Nephron (organoid): Measurements from ENCODE around the gene KLHL29.

ENCODE experiments used
- H3K27ac Mint-ChIP-seq, 3 experiments: 2 replicates each; pipeline ENCODE4 v1.8.0; 2020; ENCODE audit warnings: mixed read lengths in 3 of 3, mild to moderate bottlenecking in 2 of 3, moderate library complexity in 1 of 3
- H3K27me3 Mint-ChIP-seq: 2 replicates; pipeline ENCODE4 v1.8.0; 2021; ENCODE audit warnings: low read depth, mild to moderate bottlenecking, moderate library complexity, mixed read lengths
- H3K36me3 Mint-ChIP-seq: 2 replicates; pipeline ENCODE4 v1.8.0; 2020; ENCODE audit warnings: low read depth, mixed read lengths
- H3K4me1 Mint-ChIP-seq: 2 replicates; pipeline ENCODE4 v1.8.0; 2020; ENCODE audit warnings: mixed read lengths
- H3K4me3 Mint-ChIP-seq, 3 experiments: 2 replicates each; pipeline ENCODE4 v1.8.0; 2020; ENCODE audit warnings: mild to moderate bottlenecking in 3 of 3, mixed read lengths in 3 of 3, moderate library complexity in 2 of 3
- H3K9me3 Mint-ChIP-seq: 2 replicates; pipeline ENCODE4 v1.8.0; 2020; ENCODE audit warnings: mixed read lengths
- TF ChIP-seq, protein P1 (sequence below), 3 experiments: fragments of 200-600 bp; sonication (generic); IDR thresholded peaks; one replicate each; pipeline ENCODE4 v1.5.0; 2021; ENCODE audit warnings: antibody characterized with exemption in 3 of 3; ENCODE audit not compliant: unreplicated experiment in 3 of 3

Gene KLHL29

DNA sequence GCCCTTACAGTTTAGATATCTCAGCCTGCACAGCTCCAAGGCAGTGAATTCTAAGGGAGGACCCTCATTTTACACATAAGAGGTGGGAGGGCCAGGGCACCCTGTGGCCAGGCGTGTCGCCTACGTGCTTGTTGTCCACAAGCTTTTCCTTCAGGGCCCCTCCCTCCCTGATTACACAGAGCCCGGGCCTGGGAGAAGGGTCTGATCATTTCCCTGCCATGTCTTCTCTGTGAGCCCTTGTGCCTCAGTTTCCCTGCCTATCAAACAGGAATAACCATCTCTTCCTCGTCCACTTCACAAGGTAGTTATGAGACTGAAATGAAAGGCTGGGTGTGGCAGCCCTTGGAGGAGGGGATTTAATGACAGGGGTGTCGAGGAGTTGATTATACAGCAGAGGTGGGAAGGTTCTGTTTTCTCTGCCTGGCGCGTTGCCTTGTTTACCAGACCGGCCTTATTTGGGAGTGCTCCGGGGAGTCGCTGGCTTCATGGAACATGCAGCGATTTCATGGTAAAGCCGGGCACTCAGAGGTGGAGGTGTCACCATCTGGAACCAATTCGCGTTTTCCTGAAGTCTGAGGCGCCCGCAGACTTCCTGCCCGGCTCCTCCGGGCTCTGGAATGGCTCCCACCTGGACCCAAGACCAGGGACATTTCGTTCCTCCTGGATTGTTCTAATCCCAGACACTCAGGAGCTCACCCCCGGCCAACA, 208.9 kb downstream of the KLHL29 start:
- H3K4me1 Mint-ChIP-seq = peaks cover 78% of the 10 kb centered on the region
- peaks cover 26% of the 10 kb centered on the region for H3K27me3 Mint-ChIP-seq
- H3K9me3 Mint-ChIP-seq = no peaks in the 10 kb centered on the region
- H3K4me3 Mint-ChIP-seq = peak overlapping the region in 2 of 3 experiments; percentile 12 to 65
- TF ChIP-seq, protein P1, sequence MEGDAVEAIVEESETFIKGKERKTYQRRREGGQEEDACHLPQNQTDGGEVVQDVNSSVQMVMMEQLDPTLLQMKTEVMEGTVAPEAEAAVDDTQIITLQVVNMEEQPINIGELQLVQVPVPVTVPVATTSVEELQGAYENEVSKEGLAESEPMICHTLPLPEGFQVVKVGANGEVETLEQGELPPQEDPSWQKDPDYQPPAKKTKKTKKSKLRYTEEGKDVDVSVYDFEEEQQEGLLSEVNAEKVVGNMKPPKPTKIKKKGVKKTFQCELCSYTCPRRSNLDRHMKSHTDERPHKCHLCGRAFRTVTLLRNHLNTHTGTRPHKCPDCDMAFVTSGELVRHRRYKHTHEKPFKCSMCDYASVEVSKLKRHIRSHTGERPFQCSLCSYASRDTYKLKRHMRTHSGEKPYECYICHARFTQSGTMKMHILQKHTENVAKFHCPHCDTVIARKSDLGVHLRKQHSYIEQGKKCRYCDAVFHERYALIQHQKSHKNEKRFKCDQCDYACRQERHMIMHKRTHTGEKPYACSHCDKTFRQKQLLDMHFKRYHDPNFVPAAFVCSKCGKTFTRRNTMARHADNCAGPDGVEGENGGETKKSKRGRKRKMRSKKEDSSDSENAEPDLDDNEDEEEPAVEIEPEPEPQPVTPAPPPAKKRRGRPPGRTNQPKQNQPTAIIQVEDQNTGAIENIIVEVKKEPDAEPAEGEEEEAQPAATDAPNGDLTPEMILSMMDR (IDR thresholded peaks at IDR 0.05; ENCODE audit: unreplicated experiment in 3 of 3) = no peak
- H3K36me3 Mint-ChIP-seq = no peaks in the 10 kb centered on the region
- peak overlapping the region; percentile 65 to 89 (median 70) for H3K27ac Mint-ChIP-seq

DNA sequence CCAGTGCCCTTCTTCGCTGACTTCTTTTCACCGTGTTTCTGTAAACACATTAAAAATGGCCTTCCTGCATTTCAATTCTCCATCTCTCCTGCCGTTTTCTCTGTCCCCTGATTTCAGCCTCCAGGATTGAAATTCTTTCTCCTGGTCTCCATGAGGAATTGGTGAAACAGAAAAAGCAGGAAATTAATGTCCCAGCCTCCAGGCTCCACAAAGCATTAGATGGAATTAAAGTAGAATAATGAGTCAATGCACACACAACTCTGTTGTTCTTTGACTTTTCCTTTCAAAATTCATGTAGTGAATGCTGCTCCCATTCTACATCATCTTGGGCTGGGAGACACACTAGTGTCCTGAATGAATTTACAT, 209.5 kb downstream of the KLHL29 start:
- H3K9me3 Mint-ChIP-seq = no peaks in the 10 kb centered on the region
- H3K27ac Mint-ChIP-seq = peak overlapping the region; percentile 62 to 89 (median 70)
- TF ChIP-seq, protein P1 (IDR thresholded peaks at IDR 0.05; ENCODE audit: unreplicated experiment in 3 of 3) = no peak
- H3K4me1 Mint-ChIP-seq = peaks cover 73% of the 10 kb centered on the region
- peak overlapping the region; percentile 12 to 65 (median 41) for H3K4me3 Mint-ChIP-seq
- H3K27me3 Mint-ChIP-seq = peaks cover 21% of the 10 kb centered on the region
- no peaks in the 10 kb centered on the region for H3K36me3 Mint-ChIP-seq

DNA sequence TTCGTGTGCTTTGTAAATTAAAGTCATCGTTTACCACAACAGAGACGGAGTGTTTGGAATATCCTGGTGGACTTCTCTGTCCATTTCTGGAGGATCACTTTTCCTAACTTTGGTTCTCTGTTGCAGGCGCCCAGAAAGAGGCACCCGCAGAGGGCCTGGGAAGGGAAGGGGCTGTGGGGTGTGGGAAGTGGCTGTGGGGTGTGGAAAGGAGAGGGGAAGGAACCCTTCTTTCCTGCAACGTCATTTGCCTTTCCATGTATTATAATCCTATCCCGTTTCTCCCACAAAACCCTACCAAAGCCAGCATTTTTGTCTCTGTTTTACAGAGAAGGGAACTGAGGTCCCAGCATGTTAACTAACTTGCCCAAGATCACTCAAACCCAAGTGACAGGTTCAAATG, 210.0 kb downstream of the KLHL29 start:
- TF ChIP-seq, protein P1 (IDR thresholded peaks at IDR 0.05; ENCODE audit: unreplicated experiment in 3 of 3) = no peak

DNA sequence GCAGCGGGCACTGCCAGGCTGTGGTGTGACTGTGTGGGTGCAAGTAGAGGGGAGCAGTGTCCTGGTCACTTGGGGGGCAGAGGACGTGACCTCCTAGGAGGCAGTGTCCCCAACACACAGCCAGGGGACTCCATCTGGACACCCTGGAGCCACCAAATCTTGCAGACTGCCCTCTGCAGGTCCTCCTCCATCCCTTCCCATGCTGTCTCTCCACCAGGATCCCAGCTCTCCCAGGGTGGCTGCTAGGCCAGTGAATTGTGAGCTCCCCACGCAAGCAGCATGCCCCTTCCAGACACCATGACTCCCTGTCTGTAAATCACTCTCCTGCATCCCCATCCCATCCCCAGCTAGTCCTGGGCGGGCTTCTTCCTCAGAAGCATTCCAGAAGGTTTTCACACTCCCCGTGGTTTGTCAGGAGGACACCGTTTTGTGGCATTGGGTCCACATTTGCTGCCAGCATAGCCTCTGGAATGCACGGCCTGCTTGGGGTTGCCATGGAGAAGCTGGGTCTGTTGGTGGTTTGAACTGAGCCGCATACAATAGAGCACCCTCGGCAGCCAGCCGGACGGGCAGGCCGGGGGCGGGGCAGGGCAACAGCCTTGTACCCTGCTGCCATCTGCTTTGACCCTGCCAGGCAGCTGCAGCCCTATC, 210.7 kb downstream of the KLHL29 start:
- Mint-ChIP-seq H3K4me3 (peak overlapping the region in 1 of 3 experiments; percentile 40), H3K27ac (peak overlapping the region; percentile 62 to 83 (median 70)), H3K4me1 (peaks cover 75% of the 10 kb centered on the region), H3K27me3 (peaks cover 18% of the 10 kb centered on the region), H3K9me3 (no peaks in the 10 kb centered on the region), H3K36me3 (no peaks in the 10 kb centered on the region)
- TF ChIP-seq, protein P1 (IDR thresholded peaks at IDR 0.05; ENCODE audit: unreplicated experiment in 3 of 3) = no peak

More for the DNA sequence above, 210.0 kb downstream of the KLHL29 start:
- H3K4me1 Mint-ChIP-seq = peaks cover 75% of the 10 kb centered on the region
- no peaks in the 10 kb centered on the region for H3K9me3 Mint-ChIP-seq
- no peak overlapping the region for H3K4me3 Mint-ChIP-seq
- H3K27ac Mint-ChIP-seq = peak overlapping the region; percentile 62 to 83 (median 70)
- H3K27me3 Mint-ChIP-seq = peaks cover 24% of the 10 kb centered on the region
- no peaks in the 10 kb centered on the region for H3K36me3 Mint-ChIP-seq

DNA sequence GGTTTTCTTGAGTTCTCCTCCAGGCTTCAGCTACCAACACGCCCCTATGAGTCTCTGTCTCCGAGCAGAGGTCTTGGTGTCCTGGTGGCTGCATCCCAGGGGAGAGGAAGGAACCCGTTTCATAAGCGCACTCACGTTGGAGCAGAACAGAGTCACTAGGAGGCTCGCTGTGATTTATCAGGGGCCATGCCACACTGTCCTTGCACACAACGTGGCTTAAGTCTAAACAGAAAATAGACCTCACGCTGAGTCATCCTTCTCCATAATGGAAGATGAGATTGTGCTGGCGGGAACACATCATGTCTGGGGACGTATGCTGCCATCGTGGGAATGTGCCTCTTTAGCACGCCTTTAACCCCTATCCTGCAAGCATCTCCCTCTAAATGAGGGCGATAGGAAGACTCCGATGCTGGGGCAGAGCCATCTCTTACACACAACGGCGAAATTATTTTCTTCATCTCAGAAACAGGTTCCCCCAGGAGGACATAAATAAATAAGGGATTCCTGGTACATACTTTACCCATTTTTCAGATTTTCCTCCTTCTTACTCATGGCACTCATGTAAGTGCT, 211.4 kb downstream of the KLHL29 start:
- H3K4me1 Mint-ChIP-seq = peaks cover 70% of the 10 kb centered on the region
- no peaks in the 10 kb centered on the region for H3K36me3 Mint-ChIP-seq
- H3K9me3 Mint-ChIP-seq = no peaks in the 10 kb centered on the region
- H3K27ac Mint-ChIP-seq = peak overlapping the region; percentile 62 to 74 (median 70)
- no peak overlapping the region for H3K4me3 Mint-ChIP-seq
- TF ChIP-seq, protein P1 (IDR thresholded peaks at IDR 0.05; ENCODE audit: unreplicated experiment in 3 of 3) = no peak
- H3K27me3 Mint-ChIP-seq = peaks cover 12% of the 10 kb centered on the region
